HCT116 (cell line): ENCODE results near the gene CD83. TPM values are rescaled to one million over a fixed set of nuclear protein-coding genes. Genes with fewer than 3 reads are reported as not detected.

Experiments
- ATAC-seq: fragments of 200-7000 bp; cut with Tn5 transposase; 2 replicates; pipeline ENCODE4 v1.9.1; 2020; ENCODE audit warnings: mild to moderate bottlenecking, moderate library complexity
- BruUV-seq: library from RNA; stranded (reverse); fragments of 400-500 nt; replicated peaks from 2 replicates; lab custom pipeline; 2021; lab: Mats Ljungman, UMichigan
- CTCF ChIA-PET: fragments of 300-600 bp; sonication (Branson Sonifier 250); formaldehyde crosslinking; loops from one replicate; lab custom pipeline; 2021; ENCODE audit warnings: antibody characterized with exemption; lab: Charles Lee
- POLR2A ChIA-PET: fragments of 300-600, 350-600 bp; sonication (Branson Sonifier 250); formaldehyde crosslinking; loops from one replicate; lab custom pipeline; 2021; ENCODE audit warnings: antibody characterized with exemption; lab: Charles Lee
- RAD21 ChIA-PET, 2 experiments: fragments of 300-600 bp; sonication (Branson Sonifier 250); formaldehyde crosslinking; loops; one replicate each; lab custom pipeline; 2023; ENCODE audit warnings: low total read pairs in 2 of 2; ENCODE audit not compliant: uncharacterized antibody in 2 of 2, unreplicated experiment in 2 of 2, low non-redundant PET in 1 of 2; lab: Charles Lee
- DNase-seq: peaks from one replicate; pipeline ENCODE4 v3.0.0-alpha.2; 2010; ENCODE audit warnings: low read depth, low spot score
- H2AFZ ChIP-seq: fragments of 200-600 bp; shearing (Covaris generic), sonication (generic); 2 replicates; pipeline ENCODE4 v1.6.1; 2017; ENCODE audit warnings: low read depth, mixed run types, mixed read lengths, antibody characterized with exemption, low read length; ENCODE audit not compliant: poor library complexity, severe bottlenecking
- H3K27ac ChIP-seq: 2 replicates; pipeline ENCODE4 v1.5.1; 2012; ENCODE audit warnings: low read depth, low read length
- H3K27me3 ChIP-seq: fragments of 200-600 bp; sonication (generic); 2 replicates; pipeline ENCODE4 v1.6.1; 2016; ENCODE audit warnings: mixed run types, low read length, mixed read lengths; ENCODE audit not compliant: insufficient read depth
- H3K36me3 ChIP-seq, 2 experiments: fragments of 200-500 bp in 1 of 2; fragments of 200-600 bp in 1 of 2; sonication (Bioruptor generic) in 1 of 2; sonication (generic) in 1 of 2; 2 replicates each; pipeline versions ENCODE4 v1.5.1 to v1.6.1; 2014 to 2016; ENCODE audit warnings: low read length in 2 of 2, inconsistent platforms in 1 of 2, mixed read lengths in 1 of 2, mixed run types in 1 of 2; ENCODE audit not compliant: insufficient read depth in 2 of 2, control insufficient read depth in 1 of 2
- H3K4me1 ChIP-seq, 2 experiments: fragments of 200-600 bp in 1 of 2; sonication (generic) in 1 of 2; 2 replicates each; pipeline versions ENCODE4 v1.5.1 to v1.6.1; 2012 to 2017; ENCODE audit warnings: low read length in 2 of 2, inconsistent platforms in 1 of 2, mild to moderate bottlenecking in 1 of 2, mixed read lengths in 1 of 2, mixed run types in 1 of 2, moderate library complexity in 1 of 2; ENCODE audit not compliant: insufficient read depth in 2 of 2, control insufficient read depth in 1 of 2
- H3K4me2 ChIP-seq: fragments of 200-600 bp; sonication (generic); 2 replicates; pipeline ENCODE4 v1.6.1; 2017; ENCODE audit warnings: mixed run types, low read length, mixed read lengths
- H3K4me3 ChIP-seq, 2 experiments: fragments of 200-600 bp in 1 of 2; sonication (generic) in 1 of 2; replicated peaks in 1 of 2; 2 replicates each; pipeline ENCODE4 v1.5.1; 2011 to 2016; ENCODE audit warnings: low read length in 2 of 2, control low read depth in 1 of 2, low read depth in 1 of 2, mild to moderate bottlenecking in 1 of 2, mixed read lengths in 1 of 2, mixed run types in 1 of 2
- H3K79me2 ChIP-seq: fragments of 200-600 bp; sonication (generic); 2 replicates; pipeline ENCODE4 v1.6.1; 2017; ENCODE audit warnings: mild to moderate bottlenecking, mixed run types, low read length, moderate library complexity, mixed read lengths; ENCODE audit not compliant: insufficient read depth
- H3K9ac ChIP-seq: fragments of 200-600 bp; sonication (generic); 2 replicates; pipeline ENCODE4 v1.6.1; 2016; ENCODE audit warnings: low read length, mixed read lengths
- H3K9me2 ChIP-seq: fragments of 200-600 bp; sonication (generic), shearing (Covaris generic); 2 replicates; pipeline ENCODE4 v1.6.1; 2017; ENCODE audit warnings: mixed run types, mild to moderate bottlenecking, moderate library complexity; ENCODE audit not compliant: insufficient read depth
- H3K9me3 ChIP-seq, 2 experiments: fragments of 200-500 bp in 1 of 2; fragments of 200-600 bp in 1 of 2; sonication (Bioruptor generic) in 1 of 2; sonication (generic) in 1 of 2; 2 replicates each; pipeline ENCODE4 v1.6.1; 2014 to 2017; ENCODE audit warnings: low read length in 2 of 2, mixed read lengths in 2 of 2, inconsistent platforms in 1 of 2, low read depth in 1 of 2, mild to moderate bottlenecking in 1 of 2, mixed run types in 1 of 2, moderate library complexity in 1 of 2; ENCODE audit not compliant: control insufficient read depth in 1 of 2, insufficient read depth in 1 of 2
- H4K20me1 ChIP-seq: fragments of 200-600 bp; sonication (generic), shearing (Covaris generic); 2 replicates; pipeline ENCODE4 v1.6.1; 2017; ENCODE audit warnings: mixed run types, mild to moderate bottlenecking, moderate library complexity; ENCODE audit not compliant: insufficient read depth
- CBX3 ChIP-seq: IDR thresholded peaks from 2 replicates; pipeline ENCODE4 v1.6.1; 2012; ENCODE audit warnings: low read depth
- EZH2 ChIP-seq: fragments of 200-600 bp; sonication (generic); IDR thresholded peaks from 2 replicates; pipeline ENCODE4 v1.6.1; 2017; ENCODE audit warnings: antibody characterized with exemption, mixed run types
- POLR2A ChIP-seq: IDR thresholded peaks from 2 replicates; pipeline ENCODE4 v1.7.0; 2011; ENCODE audit warnings: borderline replicate concordance; ENCODE audit not compliant: insufficient read depth, insufficient read length; ENCODE audit errors: extremely low read depth
- POLR2AphosphoS5 ChIP-seq: IDR thresholded peaks from 2 replicates; pipeline ENCODE4 v1.6.1; 2011; ENCODE audit warnings: mild to moderate bottlenecking, low read depth, low read length, moderate library complexity
- REST ChIP-seq: IDR thresholded peaks from 2 replicates; pipeline ENCODE4 v1.6.1; 2012; ENCODE audit warnings: low read depth
- ZNF274 ChIP-seq: fragments of 200-500 bp; sonication (Bioruptor generic); IDR thresholded peaks from 2 replicates; pipeline ENCODE4 v1.6.1; 2014; ENCODE audit warnings: mild to moderate bottlenecking, low read depth, low read length, inconsistent platforms
- intact Hi-C: fragments of 100-400 bp; cut with micrococcal nuclease; formaldehyde crosslinking; loops from 2 replicates; pipeline ENCODE4 v1.10.0; 2022
- total RNA-seq: library from RNA; stranded (reverse); gene quantifications from one replicate; pipeline ENCODE4 v1.2.1, GENCODE V29; 2021; ENCODE audit not compliant: unreplicated experiment
- TF ChIP-seq, protein P1 (sequence below), 3 experiments: fragments of 200-600 bp in 1 of 3; sonication (generic) in 1 of 3; IDR thresholded peaks in 2 of 3; conservative IDR thresholded peaks in 1 of 3; 2 replicates each; pipeline ENCODE4 v1.5.1; 2012 to 2017; ENCODE audit warnings: low read depth in 2 of 3, low read length in 2 of 3, antibody characterized with exemption in 1 of 3, borderline replicate concordance in 1 of 3, control low read depth in 1 of 3, mild to moderate bottlenecking in 1 of 3, mixed read lengths in 1 of 3, mixed run types in 1 of 3, moderate library complexity in 1 of 3; ENCODE audit not compliant: insufficient read depth in 1 of 3

Gene CD83
- total RNA-seq, 1 experiment from 2014 or later: 6.0 TPM

- intact Hi-C loops: no loop called here
- no TSS peak for BruUV-seq
- Histone ChIP-seq H3K9me2 (no peaks in the 10 kb centered on the region), H4K20me1 (no peaks in the 10 kb centered on the region), H3K27me3 (no peaks in the 10 kb centered on the region), H3K4me3 (no peak overlapping the region), H3K79me2 (no peaks in the 10 kb centered on the region), H3K27ac (no peak overlapping the region), H3K4me1 (no peaks in the 10 kb centered on the region), H2AFZ (no peak overlapping the region)
- no peak for ATAC-seq
- CTCF ChIA-PET: no interaction called here
- no peak for DNase-seq
- RAD21 ChIA-PET: no interaction called here
- POLR2A ChIA-PET: no interaction called here
- TF ChIP-seq REST (no peak), EZH2 (no peak), CBX3 (no peak), POLR2A (no peak), ZNF274 (no peak), POLR2AphosphoS5 (no peak)
- TF ChIP-seq, protein P1, sequence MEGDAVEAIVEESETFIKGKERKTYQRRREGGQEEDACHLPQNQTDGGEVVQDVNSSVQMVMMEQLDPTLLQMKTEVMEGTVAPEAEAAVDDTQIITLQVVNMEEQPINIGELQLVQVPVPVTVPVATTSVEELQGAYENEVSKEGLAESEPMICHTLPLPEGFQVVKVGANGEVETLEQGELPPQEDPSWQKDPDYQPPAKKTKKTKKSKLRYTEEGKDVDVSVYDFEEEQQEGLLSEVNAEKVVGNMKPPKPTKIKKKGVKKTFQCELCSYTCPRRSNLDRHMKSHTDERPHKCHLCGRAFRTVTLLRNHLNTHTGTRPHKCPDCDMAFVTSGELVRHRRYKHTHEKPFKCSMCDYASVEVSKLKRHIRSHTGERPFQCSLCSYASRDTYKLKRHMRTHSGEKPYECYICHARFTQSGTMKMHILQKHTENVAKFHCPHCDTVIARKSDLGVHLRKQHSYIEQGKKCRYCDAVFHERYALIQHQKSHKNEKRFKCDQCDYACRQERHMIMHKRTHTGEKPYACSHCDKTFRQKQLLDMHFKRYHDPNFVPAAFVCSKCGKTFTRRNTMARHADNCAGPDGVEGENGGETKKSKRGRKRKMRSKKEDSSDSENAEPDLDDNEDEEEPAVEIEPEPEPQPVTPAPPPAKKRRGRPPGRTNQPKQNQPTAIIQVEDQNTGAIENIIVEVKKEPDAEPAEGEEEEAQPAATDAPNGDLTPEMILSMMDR (IDR thresholded peaks at IDR 0.05 in 2 of 3, conservative IDR thresholded peaks at IDR 0.05 in 1 of 3; ENCODE audit: borderline replicate concordance in 1 of 3, insufficient read depth in 1 of 3, low read depth in 2 of 3, low read length in 2 of 3): no peak
- TF ChIP-seq, all 23 proteins: peak for 0
- no peaks in the 10 kb centered on the region for H3K9me3 ChIP-seq
- no peak overlapping the region for H3K4me2 ChIP-seq
- H3K36me3 ChIP-seq: peaks cover 2 to 4% of the 10 kb centered on the region in 2 experiments; a peak in 1 of 4 replicates
- no peak overlapping the region for H3K9ac ChIP-seq
These were observed 15.3 kb downstream of the CD83 start for GRCh38 chr6:14132921-14133275.
